HG02973 (cell line): Measurements from ENCODE around the gene POU2F2.
"Not testable (repeated sequence)": the region's sequence is repeated elsewhere in the genome, so short reads cannot be mapped to it uniquely, and the experiment has no call there.

Experiments
- ATAC-seq: cut with Tn5 transposase; IDR thresholded peaks from one replicate; pipeline ENCODE4 v1.9.1; 2021; ENCODE audit warnings: moderate library complexity; ENCODE audit not compliant: unreplicated experiment

The POU2F2 gene

GRCh38 chr19:42065511-42065910, 66.7 kb downstream of the POU2F2 start:
- ATAC-seq, result no peak

GRCh38 chr19:42065051-42065450, 67.2 kb downstream of the POU2F2 start:
- ATAC-seq, result no peak

- no peak for ATAC-seq
Measured at GRCh38 chr19:42064432-42064831, 67.8 kb downstream of the POU2F2 start.

- ATAC-seq, result no peak
Measured at GRCh38 chr19:42062381-42062780, 69.9 kb downstream of the POU2F2 start.

GRCh38 chr19:42060117-42060516, 72.1 kb downstream of the POU2F2 start:
- no peak for ATAC-seq

GRCh38 chr19:42059196-42059595, 73.0 kb downstream of the POU2F2 start:
- ATAC-seq, result no peak

GRCh38 chr19:42057846-42058245, 74.4 kb downstream of the POU2F2 start:
- ATAC-seq, result no peak

GRCh38 chr19:42054205-42054604, 78.0 kb downstream of the POU2F2 start:
- ATAC-seq, result no peak

- ATAC-seq, result no peak
Measured at GRCh38 chr19:42053037-42053935, 79.0 kb downstream of the POU2F2 start.

- no peak for ATAC-seq
Measured at GRCh38 chr19:42052241-42052863, 79.9 kb downstream of the POU2F2 start.

- ATAC-seq, result no peak
Measured at GRCh38 chr19:42051166-42052115, 80.8 kb downstream of the POU2F2 start.

- ATAC-seq, result no peak
Measured at GRCh38 chr19:42048992-42049391, 83.3 kb downstream of the POU2F2 start.

GRCh38 chr19:42045575-42045974, 86.7 kb downstream of the POU2F2 start:
- ATAC-seq, result no peak

- no peak for ATAC-seq
Measured at GRCh38 chr19:42042455-42043170, 89.6 kb downstream of the POU2F2 start.

GRCh38 chr19:42040491-42040890, 91.8 kb downstream of the POU2F2 start:
- not testable (repeated sequence) for ATAC-seq

- ATAC-seq, result no peak
Measured at GRCh38 chr19:42040031-42040430, 92.2 kb downstream of the POU2F2 start.

- ATAC-seq, result no peak
Measured at GRCh38 chr19:42038666-42039065, 93.6 kb downstream of the POU2F2 start.

GRCh38 chr19:42037649-42038048, 94.6 kb downstream of the POU2F2 start:
- no peak for ATAC-seq
